ENCODE measurements around the gene IDH3B.

IDH3B gene

GRCh38 chr20:2655331-2656116 is 8.5 kb downstream of the IDH3B start:
- DNase-seq, result no peak

- DNase-seq, result no peak
These were observed 9.2 kb downstream of the IDH3B start for GRCh38 chr20:2654831-2655230.

GRCh38 chr20:2654384-2654822 is 9.6 kb downstream of the IDH3B start:
- DNase-seq, result no peak

- no peak for DNase-seq
These were observed 10.2 kb downstream of the IDH3B start for GRCh38 chr20:2653556-2654383.

GRCh38 chr20:2652724-2653555 is 11.1 kb downstream of the IDH3B start:
- peak in 1 of 2 experiments; percentile 75 for DNase-seq

GRCh38 chr20:2651772-2652723 is 12.0 kb downstream of the IDH3B start, which contains the start of gene NOP56:
Gene NOP56 (plus strand): TSS chr20:2652632. CDS start chr20:2652661, 29 bp downstream.
- peak; percentile 86 to 97 for DNase-seq

- DNase-seq, result no peak
These were observed 20.3 kb downstream of the IDH3B start for GRCh38 chr20:2643708-2644107.

GRCh38 chr20:2640899-2641298 is 23.1 kb downstream of the IDH3B start:
- no peak for DNase-seq

GRCh38 chr20:2640260-2640659 is 23.8 kb downstream of the IDH3B start:
- no peak for DNase-seq

- DNase-seq, result no peak
These were observed 26.8 kb downstream of the IDH3B start for GRCh38 chr20:2637246-2637645.

GRCh38 chr20:2633381-2633780 is 30.6 kb downstream of the IDH3B start:
- DNase-seq, result no peak

- peak; percentile 31 to 33 for DNase-seq
These were observed 32.8 kb downstream of the IDH3B start for GRCh38 chr20:2631228-2631627.

- DNase-seq, result no peak
These were observed 37.0 kb downstream of the IDH3B start for GRCh38 chr20:2626853-2627541.

GRCh38 chr20:2625062-2625461 is 39.0 kb downstream of the IDH3B start:
- DNase-seq, result no peak

- no peak for DNase-seq
These were observed 39.8 kb downstream of the IDH3B start for GRCh38 chr20:2624190-2624589.

- no peak for DNase-seq
These were observed 43.9 kb downstream of the IDH3B start for GRCh38 chr20:2619961-2620595.

GRCh38 chr20:2619337-2619736 is 44.7 kb downstream of the IDH3B start:
- DNase-seq, result no peak

GRCh38 chr20:2618815-2619214 is 45.2 kb downstream of the IDH3B start:
- DNase-seq, result peak; percentile 18 to 28

GRCh38 chr20:2617099-2617714 is 46.8 kb downstream of the IDH3B start:
- no peak for DNase-seq

GRCh38 chr20:2616634-2617033 is 47.4 kb downstream of the IDH3B start:
- no peak for DNase-seq

Measured in NCI-H526 (cell line).